Stimulated activated CD4-positive, alpha-beta T cell treated with anti-CD3 and anti-CD28 coated beads, TNF-alpha, amount 100 ng/mL, for 48 hours (primary cell): Measurements from ENCODE around the gene MEF2D.

Experiments used
- DNase-seq, 3 donors: peaks; one replicate each; pipeline ENCODE4 v3.0.0-alpha.2; 2020; ENCODE audit warnings: low read depth in 3 of 3

The MEF2D gene

DNA sequence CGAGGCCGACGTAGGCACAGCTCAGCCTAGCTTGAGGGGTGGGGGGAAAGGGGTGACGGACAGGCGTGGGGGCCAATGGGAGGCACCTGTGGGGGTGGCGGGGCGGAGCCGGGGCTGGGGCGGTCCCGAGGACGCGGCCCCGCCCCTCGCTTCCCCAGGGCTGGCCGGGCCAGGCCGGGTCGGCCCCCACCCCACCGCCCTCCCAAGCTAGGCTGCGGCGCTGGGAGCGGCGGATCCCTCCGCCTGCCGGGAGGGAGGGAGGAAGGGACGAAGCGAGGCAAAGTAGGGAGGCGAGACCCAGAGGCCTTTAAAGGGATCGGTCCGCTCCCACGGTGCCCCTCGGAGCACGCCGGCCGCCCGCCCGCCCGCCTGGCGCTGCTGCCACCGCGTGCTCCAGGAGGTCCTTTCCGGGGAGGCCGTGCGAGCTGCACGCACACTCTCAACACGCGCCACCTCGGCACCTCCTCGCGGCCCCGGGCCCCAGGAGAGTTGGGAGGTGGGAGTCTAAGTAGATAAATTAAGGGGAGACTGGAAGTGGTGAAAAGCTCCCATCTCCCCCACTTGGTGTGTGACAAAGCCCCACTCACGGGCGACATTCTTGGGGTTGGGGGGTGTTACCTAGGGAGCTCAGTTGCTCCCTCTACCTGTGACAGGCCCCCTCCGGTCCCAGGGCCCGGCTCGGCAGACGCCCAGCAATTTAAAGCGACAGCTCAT lies 375 bp upstream of the MEF2D start:
- peak; percentile 85 to 94 (median 93) for DNase-seq

DNA sequence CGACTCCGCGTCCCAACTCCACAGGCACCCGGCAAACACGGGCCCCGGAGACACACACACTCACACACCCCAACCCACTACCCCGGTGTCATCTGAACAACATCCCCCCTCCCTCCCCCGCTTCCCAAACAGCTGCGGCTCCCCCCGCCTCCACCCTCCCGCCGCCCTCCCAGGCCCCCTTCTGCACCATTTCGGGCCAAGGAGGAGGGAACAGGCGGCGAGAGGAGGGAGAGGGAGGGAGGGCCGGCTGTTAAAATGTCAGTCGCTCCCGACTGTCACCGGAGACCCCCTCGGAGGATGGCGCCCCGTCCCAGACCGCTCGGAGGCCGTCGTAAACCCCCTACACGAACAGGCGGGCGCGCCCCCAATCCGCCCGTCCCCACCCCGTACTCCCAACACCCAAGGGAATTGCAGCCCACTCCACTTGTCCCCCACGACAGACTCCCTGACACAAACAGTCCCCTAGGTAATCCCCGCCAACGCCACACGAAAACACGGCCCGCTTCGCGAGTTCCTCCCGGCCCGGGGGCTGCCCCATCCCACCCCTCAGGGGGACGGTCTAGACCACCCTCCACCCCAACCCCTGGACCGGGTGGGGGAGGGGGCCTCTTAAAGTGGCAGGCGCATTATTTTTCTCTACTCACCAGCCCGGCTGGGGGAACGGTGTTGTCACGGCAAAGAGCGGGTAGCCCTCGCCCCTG lies 583 bp downstream of the MEF2D start:
- no peak for DNase-seq

DNA sequence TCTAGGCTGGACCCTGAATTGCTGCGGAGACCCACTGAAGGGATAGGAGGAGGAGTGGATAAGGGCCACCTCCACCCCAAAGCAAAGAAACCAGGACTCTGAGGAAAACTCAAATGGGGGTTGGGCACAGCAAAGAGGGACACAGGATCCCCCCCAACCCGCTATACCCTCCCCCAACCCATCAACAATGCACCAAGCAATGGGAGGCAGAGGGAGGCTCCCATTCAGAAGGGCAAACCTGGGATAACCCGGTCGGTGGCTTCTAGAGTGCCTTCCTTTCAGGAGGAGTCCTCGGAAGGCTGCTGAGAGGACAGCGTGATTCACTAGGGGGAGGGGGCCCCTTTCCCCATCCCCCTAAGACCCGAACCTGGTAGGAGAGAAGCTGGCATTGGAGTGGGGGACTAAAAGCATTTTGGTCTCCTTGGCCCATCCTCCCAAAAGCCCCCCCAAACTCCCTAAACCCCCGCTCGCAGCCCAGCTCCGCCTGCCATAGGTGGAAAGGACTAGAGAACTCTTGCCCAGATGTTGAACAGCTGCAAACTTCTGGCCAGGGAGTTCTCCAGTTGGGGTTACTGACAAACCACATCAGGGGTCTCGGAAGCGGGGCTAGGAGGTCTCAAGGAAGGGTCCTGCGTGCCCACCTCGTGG lies 1.3 kb downstream of the MEF2D start:
- no peak for DNase-seq

DNA sequence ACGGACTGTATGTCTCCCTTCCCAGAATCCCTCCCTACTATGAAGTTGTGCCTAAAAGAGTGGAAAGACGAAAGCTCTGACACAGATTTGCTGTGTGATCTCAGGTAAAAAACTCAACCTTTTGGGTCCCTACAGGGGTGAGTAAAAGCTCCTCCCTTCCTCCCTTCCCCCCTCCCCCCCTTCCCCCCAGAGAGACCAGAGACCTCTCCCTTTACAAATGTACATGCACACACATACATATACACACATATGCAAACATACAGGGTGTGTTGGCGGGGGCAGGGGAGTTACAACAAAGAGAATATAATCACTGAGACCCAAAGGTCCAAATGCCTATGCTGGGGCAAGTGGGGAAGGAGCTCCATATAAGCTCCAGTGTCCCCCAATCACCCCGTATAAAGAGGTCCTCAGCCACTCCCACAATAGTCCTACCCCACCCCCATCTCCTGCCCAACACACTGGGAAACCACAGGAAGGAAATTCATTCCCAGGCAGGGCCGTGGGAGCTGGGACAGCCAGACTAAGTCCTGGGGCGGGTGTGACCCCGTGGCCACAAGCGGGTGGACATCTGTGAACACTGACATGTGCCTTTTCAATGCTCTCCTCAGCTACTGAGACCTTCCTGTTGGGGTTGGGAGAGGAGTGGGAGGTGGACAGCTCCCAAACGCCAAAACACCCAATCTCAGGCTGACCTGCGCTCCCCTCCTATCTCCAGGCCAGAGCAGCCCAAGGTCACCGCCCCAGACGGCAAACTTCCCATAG lies 2.0 kb downstream of the MEF2D start:
- no peak for DNase-seq

DNA sequence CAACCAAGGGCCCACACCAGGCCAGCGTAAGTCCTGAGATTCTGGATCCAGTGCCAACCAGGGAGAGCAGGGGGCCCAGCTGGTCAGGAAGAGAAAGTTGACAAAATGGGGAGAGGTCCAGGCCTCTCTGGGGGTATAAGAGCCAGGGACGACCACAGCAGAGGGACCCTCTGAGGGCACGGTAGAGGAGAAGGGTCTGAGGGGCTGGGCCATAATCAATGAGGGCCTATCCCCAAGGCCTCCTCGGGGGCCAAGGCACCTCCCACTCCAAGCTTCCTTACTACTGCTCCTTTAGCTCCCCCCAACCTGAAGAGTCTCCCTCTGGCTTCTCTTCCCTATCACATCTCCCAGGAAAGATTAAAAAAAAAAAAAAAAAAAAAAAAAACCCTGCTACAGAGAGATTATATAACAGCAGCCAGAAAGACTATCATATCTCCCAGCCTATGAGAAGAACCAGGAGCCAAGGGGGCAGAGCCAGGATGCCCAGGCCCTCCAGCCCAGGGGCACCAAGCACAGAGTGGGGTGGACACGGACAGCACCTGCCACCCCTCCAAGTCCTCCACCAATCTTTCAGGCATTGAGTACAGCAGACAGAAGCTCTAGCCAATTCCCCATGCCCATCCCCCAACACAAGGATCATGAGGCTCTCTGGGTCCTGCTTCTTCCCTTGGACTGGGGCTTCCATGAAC lies 2.7 kb downstream of the MEF2D start:
- DNase-seq = no peak

DNA sequence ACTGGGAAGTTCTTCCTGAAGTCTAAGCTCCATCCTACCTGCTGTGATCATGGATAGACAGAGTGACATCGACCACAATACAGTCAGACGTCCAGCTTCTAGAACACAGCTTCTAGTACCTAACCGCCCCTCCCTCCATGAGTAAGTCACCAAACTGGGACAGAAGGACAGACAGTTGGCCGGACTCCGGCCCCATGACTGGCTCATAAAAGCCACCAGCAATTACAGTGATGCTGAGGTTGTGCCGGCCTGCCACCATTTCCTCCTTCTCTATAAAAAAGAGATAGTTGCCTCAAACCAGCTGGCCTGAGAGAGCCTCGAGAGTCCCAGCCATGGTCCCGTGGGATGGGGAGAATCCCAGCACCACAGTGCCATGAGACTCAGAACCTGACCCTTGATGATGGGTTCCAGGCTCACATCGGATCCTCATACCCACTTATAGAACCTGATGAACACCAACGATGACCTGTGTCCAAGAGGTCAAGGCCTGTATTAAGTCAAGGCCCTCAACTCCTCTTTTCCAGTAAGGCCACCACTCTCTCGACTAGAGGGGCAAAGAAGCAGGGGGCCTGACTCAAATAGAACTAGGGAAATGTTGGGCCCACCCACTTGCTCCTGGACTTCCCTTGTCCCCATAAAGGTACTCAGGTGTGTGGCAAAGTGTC lies 3.4 kb downstream of the MEF2D start:
- DNase-seq = no peak

DNA sequence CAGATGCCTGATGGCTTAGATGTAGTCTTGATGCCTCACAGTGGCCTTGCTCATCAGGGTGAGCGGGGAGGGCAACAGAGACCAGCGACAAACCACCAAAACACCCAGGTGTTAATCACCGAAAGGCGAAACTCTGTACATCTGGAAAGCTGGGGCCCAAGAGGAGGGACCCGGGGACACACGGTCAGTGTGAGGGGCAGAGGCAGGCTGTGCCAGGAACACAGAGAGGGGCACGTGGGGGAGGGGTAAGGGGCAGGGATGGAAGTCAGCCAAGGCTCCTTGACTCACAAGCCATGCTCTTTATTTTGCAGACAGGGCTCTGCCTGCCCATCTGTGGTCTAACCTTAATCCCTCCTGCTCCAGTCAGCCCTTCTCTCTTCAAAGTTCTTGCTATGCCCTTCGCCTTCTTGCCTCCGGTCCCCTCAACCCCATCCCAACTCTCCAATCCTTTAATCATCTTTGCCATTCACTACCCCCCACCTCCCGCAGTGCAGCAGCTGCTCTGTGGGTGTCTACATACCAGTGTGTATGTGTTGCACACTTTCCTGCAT lies 4.3 kb downstream of the MEF2D start:
- no peak for DNase-seq

DNA sequence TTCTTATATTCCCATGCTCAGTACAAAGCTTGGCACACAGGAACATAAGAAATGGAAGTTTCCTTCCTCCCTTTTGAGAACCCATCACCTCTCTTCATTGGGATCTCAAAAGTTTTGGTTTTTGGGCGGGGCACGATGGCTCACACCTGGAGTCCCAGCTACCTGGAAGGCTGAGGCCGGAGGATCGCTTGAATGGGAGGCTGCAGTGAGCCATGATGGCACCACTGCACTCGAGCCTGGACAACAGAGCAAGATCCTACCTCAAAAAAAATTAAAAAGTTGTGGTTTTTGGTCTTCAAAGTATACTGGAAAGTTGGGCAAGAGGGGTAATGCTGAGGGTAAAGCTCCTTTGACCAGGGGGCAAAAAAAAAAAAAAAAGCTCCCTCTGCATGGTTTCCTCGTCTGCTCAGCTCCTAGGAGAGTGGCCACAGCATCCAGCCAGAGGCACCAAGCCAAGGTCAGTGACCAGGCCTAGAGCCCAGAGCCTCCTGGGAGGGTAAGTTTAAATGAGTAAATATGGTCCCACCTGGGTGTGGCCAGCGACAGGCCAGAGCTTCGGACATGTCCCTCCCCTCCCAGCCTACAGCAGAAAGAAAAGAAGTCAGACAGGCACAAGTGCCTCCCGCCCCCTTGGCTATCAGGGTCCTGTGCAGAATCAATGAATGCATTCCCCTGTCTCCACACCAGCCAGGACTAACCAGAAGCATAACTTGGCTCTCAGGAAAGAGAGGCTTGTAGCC lies 5.0 kb downstream of the MEF2D start:
- DNase-seq = no peak

DNA sequence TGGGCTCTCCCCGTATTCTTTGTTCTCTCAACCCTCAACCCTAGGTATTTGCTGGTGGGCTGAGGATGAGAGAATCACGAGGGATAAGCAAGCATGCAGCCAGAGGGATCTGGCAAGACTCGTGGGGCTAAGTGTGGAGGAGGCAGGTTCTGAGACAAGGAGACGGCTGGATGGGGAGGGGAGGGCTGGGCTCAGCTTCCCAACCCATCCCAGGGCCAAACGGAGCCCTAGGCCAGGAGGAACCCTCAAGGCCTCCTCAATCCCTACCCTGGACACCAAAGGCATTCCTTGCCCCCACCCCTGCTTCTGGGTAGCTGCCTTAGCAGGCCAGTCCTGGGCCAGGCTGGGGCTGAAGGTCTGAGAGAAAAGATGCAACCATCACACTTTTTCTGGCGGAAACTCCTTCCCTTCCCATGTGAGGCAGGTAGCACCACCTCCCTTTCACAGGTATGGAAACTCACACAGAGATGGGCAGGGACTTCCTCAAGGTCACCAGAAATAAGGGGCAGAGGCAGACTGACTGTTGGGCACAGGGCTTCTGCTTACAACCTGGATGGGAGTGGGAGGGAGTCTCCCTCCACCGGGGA lies 6.2 kb downstream of the MEF2D start:
- no peak for DNase-seq

DNA sequence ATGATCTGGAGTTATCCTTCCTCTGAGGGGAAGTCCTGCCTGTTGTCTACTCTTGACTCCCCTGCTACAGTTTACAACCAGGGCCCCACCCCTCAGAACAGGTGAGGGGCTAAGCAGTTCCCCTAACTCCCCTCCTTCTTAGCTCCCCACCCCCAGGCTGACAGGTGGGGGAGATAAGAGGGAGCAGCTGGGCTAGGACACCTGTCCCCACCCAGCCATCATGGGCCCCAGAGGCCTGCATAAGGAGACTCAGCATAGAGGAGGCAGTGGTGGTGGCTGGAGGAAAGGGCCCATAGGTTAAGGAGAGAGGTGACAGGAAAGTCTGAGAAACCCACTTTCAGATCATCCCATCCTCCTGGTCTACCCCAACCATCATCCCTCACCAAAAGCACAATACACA lies 6.8 kb downstream of the MEF2D start:
- no peak for DNase-seq

DNA sequence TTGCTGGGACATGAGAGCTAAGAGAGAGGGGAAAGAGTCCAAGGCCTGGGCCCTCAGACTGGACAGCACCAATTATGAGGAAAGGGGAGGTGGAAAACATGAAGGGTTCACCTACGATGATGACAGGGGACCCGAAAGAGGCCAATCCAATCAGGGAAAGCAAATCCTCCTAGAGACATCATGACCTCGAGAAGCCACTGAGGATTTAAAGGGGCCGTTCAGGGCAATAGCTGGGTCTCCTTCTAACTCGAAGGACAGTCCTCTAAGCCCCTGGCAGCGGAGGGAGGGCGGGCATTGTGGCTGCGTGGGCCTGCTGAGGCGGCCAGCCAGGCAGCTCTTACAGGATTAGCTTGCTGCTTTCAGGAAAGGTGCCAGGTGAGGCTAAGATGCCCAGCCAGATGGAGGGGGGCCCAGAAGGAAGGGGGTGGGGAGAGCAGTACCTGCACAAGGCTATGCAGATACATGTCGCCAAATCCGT lies 7.4 kb downstream of the MEF2D start:
- no peak for DNase-seq

DNA sequence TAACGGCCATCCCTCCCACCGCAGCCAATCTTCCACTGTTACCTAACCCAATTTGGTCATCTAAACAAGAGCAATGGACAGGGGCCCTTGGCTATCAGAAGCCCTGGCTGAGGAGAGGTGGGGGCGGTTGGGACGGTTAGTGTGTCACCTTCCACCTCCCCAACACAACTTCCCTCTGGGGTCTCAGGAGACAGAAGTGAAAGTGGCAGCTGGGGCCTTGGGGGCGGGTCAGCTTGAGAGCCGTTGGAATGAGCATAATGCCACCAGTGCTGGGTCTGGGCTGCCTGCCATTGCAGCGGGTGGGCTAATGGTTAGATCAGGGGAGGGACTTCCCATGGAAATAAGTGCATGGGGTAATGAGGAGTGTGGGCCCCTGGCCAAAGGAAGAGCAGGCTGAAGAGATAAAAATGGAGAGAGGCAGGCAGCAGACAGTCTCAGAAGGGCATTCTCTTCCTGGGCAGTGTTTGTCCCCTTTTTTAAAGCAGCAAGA lies 7.9 kb downstream of the MEF2D start:
- no peak for DNase-seq

DNA sequence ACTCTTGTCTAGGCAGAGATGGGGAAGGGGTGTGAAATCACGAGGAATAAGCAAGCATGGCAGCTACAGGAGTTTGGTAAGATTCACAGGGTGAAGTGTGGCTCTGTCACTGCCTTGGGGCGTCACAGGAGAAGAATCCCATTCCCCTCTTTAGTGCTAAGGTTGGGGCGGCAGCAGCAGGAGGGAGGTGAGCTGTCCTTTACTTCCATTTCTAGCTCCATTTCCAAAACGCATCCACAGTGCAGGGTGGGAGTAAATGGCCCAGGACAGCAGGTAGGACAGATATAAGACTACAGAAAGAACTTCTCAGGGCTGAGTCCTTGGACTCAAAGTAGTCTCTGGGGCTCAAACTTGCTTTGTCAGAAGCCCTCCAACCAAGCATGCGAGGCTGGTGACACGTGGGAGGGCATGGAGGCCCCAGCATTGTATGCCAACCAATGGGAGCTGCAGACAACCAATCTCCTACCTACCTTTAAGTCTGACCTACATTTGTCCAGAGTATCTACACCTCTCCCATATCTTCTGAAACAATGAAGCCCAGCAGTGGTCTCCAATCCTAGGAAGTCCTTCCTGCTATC lies 8.5 kb downstream of the MEF2D start:
- DNase-seq = no peak

DNA sequence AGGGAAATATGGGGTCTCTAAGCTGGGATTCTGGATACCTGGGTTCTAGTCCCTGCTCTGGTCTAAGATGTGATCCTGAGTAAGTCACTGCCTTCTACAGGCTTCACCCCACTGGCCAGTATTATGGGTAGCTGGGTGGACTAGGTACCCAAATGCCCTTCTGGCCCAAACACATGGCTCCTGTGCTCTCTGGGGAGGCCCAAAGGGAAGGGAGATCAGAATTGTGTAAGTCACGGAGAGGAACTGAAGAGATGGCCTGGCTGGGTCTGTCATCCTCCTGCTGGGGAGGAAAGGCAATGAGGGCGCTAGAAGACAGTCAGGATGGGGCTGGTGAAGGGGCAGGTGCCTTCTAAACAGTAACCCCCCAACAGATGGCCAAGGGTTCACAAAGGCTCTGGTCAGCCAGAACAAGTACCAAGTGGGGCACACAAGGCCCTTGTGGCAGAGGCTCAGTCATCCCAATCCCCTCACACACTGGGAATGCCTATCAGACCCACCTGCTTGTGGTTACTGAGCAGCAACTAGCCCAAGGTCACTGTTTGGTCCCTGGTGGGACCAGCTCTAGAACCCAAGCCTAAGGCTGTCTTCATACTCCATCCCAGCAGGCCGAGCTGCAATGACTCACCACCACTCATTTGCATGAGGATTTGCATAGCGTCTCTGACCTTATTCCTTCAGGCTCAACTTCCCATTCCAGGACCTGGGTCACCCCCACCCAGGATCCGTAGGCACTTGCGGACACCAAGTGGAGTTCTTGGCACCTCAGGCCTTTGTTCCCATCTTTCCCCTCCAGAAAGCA lies 9.2 kb downstream of the MEF2D start:
- DNase-seq = no peak

DNA sequence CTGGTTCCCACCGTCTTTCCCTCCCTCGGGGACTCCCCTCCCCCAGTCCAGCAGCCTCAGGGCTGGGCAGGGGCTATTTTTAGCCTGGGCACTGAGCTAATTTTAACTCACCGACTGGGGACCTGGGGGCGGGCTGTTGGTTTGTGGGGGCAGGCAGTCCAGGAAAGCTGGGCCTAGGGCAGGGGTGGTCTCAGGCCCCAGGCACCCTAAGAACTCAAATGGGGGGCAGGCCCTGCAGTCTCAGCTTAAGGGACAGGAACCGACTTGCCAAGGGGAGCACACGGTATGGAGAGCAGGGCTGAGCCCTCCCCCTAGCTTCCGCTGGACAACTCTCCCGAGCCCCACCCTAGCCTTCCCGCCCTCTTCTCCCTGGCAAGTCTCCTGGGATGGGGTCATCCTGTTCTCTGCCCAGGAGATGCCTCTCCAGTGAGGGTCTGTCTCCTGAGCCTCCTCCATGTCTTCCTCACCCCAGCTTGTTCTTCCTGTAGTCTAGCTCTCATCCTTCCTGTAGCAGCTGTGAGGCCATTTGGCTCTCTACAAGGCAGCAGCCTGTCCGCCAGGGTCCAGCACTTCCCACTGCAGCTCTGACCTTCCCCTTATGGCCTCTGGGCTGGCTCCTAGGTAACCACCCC lies 10.1 kb downstream of the MEF2D start:
- DNase-seq = no peak

DNA sequence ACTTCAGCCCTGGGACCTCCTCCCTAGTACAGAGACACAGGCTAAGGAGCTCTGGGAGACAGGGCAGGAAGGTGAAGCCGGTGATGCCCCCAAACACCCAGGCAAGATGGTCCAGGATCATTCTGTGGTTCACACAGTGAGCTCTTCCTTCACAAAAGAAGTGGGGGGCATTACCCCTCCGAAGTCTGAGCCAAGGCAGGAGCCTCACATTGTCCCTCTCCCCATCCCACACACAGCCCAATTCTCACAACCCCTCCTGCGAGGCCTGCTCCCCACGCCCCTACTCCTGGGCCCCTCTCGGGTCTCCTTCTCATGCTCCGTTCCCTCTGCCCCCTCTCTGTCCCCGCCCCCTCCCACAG lies 10.7 kb downstream of the MEF2D start:
- DNase-seq = no peak

DNA sequence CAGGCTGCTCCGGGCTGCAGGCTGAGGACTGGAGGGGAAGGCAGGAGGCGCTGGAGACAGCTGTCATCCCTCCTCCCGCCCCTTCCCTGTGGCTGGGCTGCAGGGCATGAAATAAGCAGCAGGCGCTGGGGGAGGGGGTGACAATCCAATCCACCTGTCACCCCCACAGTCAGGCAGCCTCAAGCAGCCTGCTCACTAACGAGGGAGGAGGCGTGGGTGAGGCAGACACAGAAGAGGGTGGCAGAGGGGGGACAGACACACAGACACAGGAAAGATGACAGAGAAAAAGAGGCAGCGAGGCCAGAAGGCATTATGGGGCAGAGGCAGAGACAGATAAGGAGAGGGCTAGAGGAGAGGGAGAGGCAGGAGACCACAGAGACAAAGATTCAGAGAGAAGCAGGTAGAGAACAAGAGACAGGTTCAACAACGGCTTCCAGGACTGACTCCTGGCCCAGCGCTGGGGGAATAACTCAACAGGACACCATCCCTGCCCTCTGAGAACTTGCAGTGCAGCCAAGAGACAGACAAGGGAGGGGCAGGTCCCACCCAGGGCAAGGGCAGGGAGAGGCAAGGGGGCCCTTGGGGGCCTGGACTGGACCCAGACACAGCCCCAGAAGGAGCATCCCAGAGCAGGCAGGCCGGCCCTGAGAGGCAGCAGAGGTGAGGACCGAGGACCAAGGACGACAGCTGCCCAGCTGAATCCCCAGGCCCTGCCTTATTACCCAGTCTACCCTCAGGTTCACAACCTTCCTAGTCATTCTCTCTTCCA lies 11.2 kb downstream of the MEF2D start:
- no peak for DNase-seq
